HG03575 (cell line): ENCODE data around the gene ZNF385B.
"Not testable (repeated sequence)": the region's sequence is repeated elsewhere in the genome, so short reads cannot be mapped to it uniquely, and the experiment has no call there.

ENCODE experiments used
- ATAC-seq: cut with Tn5 transposase; IDR thresholded peaks from one replicate; pipeline ENCODE4 v1.9.1; 2021; ENCODE audit not compliant: unreplicated experiment, insufficient number of reproducible peaks, low FRiP score; ENCODE audit errors: extremely low read depth

The ZNF385B gene

GRCh38 chr2:179657068-179657595, 204.3 kb downstream of the ZNF385B start:
- ATAC-seq: no peak

- ATAC-seq: no peak
Measured at GRCh38 chr2:179655627-179656026, 205.8 kb downstream of the ZNF385B start.

- ATAC-seq: no peak
Measured at GRCh38 chr2:179654806-179655205, 206.6 kb downstream of the ZNF385B start.

- no peak for ATAC-seq
Measured at GRCh38 chr2:179652296-179652695, 209.1 kb downstream of the ZNF385B start.

GRCh38 chr2:179650420-179650819, 211.0 kb downstream of the ZNF385B start:
- no peak for ATAC-seq

GRCh38 chr2:179646862-179647587, 214.4 kb downstream of the ZNF385B start:
- ATAC-seq: no peak

GRCh38 chr2:179646173-179646769, 215.1 kb downstream of the ZNF385B start:
- no peak for ATAC-seq

- ATAC-seq: no peak
Measured at GRCh38 chr2:179645047-179645446, 216.4 kb downstream of the ZNF385B start.

- ATAC-seq: no peak
Measured at GRCh38 chr2:179642462-179642861, 218.9 kb downstream of the ZNF385B start.

- no peak for ATAC-seq
Measured at GRCh38 chr2:179636995-179637394, 224.4 kb downstream of the ZNF385B start.

GRCh38 chr2:179636100-179636980, 225.1 kb downstream of the ZNF385B start:
- no peak for ATAC-seq

- not testable (repeated sequence) for ATAC-seq
Measured at GRCh38 chr2:179631769-179632385, 229.5 kb downstream of the ZNF385B start.

- not testable (repeated sequence) for ATAC-seq
Measured at GRCh38 chr2:179629776-179630175, 231.6 kb downstream of the ZNF385B start.

- ATAC-seq: no peak
Measured at GRCh38 chr2:179626261-179626660, 235.2 kb downstream of the ZNF385B start.

GRCh38 chr2:179622635-179623300, 238.6 kb downstream of the ZNF385B start:
- no peak for ATAC-seq

GRCh38 chr2:179622112-179622511, 239.3 kb downstream of the ZNF385B start:
- no peak for ATAC-seq

- ATAC-seq: no peak
Measured at GRCh38 chr2:179619947-179620467, 241.4 kb downstream of the ZNF385B start.

- ATAC-seq: no peak
Measured at GRCh38 chr2:179614121-179614520, 247.3 kb downstream of the ZNF385B start.
